Nephron progenitor cell (in vitro differentiated cells): ENCODE measurements around the gene DCAF11.
A peak's percentile ranks its signal among the peaks of the same experiment; 100 is the strongest.

Experiments used
- DNase-seq: peaks from one replicate; pipeline ENCODE4 v3.0.0; 2021
- H3K27ac Mint-ChIP-seq: 2 replicates; pipeline ENCODE4 v1.8.0; 2021; ENCODE audit warnings: mild to moderate bottlenecking, moderate library complexity, mixed read lengths
- H3K27me3 Mint-ChIP-seq: 2 replicates; pipeline ENCODE4 v1.8.0; 2021; ENCODE audit warnings: mild to moderate bottlenecking, low read depth, mixed read lengths; ENCODE audit not compliant: poor library complexity
- H3K36me3 Mint-ChIP-seq: 2 replicates; pipeline ENCODE4 v1.8.0; 2021; ENCODE audit warnings: low read depth, mixed read lengths
- H3K4me1 Mint-ChIP-seq: 2 replicates; pipeline ENCODE4 v1.8.0; 2021; ENCODE audit warnings: mixed read lengths
- H3K4me3 Mint-ChIP-seq: 2 replicates; pipeline ENCODE4 v1.8.0; 2021; ENCODE audit warnings: mild to moderate bottlenecking, moderate library complexity, mixed read lengths
- H3K9me3 Mint-ChIP-seq: 2 replicates; pipeline ENCODE4 v1.8.0; 2021; ENCODE audit warnings: mild to moderate bottlenecking, moderate library complexity, mixed read lengths
- TF ChIP-seq, protein P1 (sequence below): fragments of 200-600 bp; sonication (generic); IDR thresholded peaks from 2 replicates; pipeline ENCODE4 v1.5.0; 2021; ENCODE audit warnings: antibody characterized with exemption

The DCAF11 gene

DNA sequence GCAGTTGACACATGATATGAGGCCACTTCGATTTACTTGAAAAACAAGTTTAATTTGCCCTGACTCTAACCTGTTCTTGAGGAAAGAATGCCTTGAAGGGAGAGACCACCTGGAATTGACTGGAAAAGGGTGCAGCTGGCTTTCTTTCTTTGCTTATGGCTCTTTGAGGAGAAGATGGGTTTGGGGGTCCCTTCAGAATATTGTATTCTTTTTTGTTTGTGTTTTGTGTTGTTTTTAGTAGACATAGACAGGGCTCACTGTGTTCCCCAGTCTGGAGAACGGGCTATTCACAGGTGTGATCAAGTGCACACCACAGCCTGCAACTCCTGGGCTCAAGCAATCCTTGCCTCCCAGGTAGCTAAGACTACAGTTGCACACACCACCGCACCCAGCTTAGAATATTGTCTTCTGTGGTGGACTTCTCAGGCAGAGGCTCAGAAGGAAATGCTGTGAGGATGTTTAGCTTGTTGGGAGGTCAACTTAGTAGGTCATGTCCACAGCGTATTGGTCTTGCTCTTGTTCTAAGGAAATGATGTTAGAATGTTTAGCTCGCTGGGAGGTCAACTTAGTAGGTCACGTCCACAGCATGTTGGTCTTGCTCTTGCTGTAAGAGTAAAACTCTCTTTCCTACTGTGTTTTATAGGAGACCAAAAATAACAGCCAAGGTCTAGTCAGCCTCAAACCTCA is 1.7 kb downstream of the DCAF11 start:
- Mint-ChIP-seq H3K27me3 (peaks cover 10% of the 10 kb centered on the region), H3K4me1 (peaks cover 17% of the 10 kb centered on the region), H3K27ac (no peak overlapping the region), H3K36me3 (peaks cover 40% of the 10 kb centered on the region), H3K4me3 (peak overlapping the region; percentile 98), H3K9me3 (no peaks in the 10 kb centered on the region)
- TF ChIP-seq, protein P1, sequence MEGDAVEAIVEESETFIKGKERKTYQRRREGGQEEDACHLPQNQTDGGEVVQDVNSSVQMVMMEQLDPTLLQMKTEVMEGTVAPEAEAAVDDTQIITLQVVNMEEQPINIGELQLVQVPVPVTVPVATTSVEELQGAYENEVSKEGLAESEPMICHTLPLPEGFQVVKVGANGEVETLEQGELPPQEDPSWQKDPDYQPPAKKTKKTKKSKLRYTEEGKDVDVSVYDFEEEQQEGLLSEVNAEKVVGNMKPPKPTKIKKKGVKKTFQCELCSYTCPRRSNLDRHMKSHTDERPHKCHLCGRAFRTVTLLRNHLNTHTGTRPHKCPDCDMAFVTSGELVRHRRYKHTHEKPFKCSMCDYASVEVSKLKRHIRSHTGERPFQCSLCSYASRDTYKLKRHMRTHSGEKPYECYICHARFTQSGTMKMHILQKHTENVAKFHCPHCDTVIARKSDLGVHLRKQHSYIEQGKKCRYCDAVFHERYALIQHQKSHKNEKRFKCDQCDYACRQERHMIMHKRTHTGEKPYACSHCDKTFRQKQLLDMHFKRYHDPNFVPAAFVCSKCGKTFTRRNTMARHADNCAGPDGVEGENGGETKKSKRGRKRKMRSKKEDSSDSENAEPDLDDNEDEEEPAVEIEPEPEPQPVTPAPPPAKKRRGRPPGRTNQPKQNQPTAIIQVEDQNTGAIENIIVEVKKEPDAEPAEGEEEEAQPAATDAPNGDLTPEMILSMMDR = no peak
- DNase-seq = no peak

DNA sequence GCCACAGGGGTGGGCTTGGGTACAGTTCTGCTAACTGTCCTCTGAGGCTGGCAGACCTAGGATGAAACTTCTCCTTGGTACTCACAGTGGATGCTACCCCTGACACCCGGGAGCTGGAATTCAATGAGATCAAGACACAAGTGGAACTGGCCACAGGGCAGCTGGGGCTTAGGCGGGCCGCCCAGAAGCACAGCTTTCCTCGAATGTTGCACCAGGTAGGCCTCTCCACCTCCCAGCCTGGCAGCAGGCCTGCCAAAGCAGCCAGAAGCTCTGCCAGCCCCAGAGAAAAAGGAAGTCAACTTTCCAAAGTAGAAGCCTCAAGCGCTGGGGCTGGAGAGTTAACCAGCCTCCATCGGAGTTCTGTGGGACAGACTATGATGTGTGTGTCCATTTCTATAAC is 2.6 kb downstream of the DCAF11 start:
- no peak overlapping the region for H3K27ac Mint-ChIP-seq
- TF ChIP-seq, protein P1 = no peak
- no peak overlapping the region for H3K4me3 Mint-ChIP-seq
- no peaks in the 10 kb centered on the region for H3K9me3 Mint-ChIP-seq
- peaks cover 17% of the 10 kb centered on the region for H3K4me1 Mint-ChIP-seq
- H3K36me3 Mint-ChIP-seq = peaks cover 45% of the 10 kb centered on the region
- no peak for DNase-seq
- peaks cover 14% of the 10 kb centered on the region for H3K27me3 Mint-ChIP-seq

DNA sequence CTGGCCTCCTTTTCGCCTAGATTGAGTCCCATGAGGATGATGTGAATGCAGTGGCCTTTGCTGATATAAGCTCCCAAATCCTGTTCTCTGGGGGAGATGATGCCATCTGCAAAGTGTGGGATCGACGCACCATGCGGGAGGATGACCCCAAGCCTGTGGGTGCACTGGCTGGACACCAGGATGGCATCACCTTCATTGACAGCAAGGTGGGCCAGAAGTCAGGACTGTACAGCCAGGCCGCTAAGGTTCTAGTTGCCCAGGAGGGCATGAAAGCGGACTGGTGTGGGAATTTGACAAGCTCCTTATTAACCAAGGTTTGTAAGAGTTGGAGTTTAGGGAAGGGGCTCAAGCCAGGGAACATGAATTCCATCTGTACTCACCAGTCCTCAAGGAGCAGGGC is 5.1 kb downstream of the DCAF11 start:
- peaks cover 14% of the 10 kb centered on the region for H3K27me3 Mint-ChIP-seq
- peaks cover 17% of the 10 kb centered on the region for H3K4me1 Mint-ChIP-seq
- H3K4me3 Mint-ChIP-seq = no peak overlapping the region
- TF ChIP-seq, protein P1 = no peak
- no peak for DNase-seq
- H3K27ac Mint-ChIP-seq = no peak overlapping the region
- peaks cover 51% of the 10 kb centered on the region for H3K36me3 Mint-ChIP-seq
- no peaks in the 10 kb centered on the region for H3K9me3 Mint-ChIP-seq

DNA sequence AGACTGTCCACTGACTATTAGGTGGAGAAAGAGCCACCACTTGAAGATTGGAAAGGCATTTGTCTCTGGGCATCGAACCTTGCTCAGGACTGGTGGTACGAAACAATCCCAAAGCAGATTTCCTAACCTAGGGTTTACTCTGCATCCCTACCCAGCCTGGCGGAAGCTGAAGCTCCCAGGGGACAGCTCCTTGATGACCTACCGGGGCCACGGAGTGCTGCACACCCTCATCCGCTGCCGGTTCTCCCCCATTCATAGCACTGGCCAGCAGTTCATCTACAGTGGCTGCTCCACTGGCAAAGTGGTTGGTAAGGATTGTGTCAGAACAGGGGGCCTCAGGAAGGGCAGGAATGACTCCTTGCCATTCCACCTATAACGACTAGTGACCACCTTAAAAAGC is 6.6 kb downstream of the DCAF11 start:
- H3K4me3 Mint-ChIP-seq = no peak overlapping the region
- DNase-seq = no peak
- peaks cover 5% of the 10 kb centered on the region for H3K4me1 Mint-ChIP-seq
- H3K27me3 Mint-ChIP-seq = peaks cover 4% of the 10 kb centered on the region
- no peak overlapping the region for H3K27ac Mint-ChIP-seq
- H3K9me3 Mint-ChIP-seq = no peaks in the 10 kb centered on the region
- TF ChIP-seq, protein P1 = no peak
- H3K36me3 Mint-ChIP-seq = peaks cover 56% of the 10 kb centered on the region

DNA sequence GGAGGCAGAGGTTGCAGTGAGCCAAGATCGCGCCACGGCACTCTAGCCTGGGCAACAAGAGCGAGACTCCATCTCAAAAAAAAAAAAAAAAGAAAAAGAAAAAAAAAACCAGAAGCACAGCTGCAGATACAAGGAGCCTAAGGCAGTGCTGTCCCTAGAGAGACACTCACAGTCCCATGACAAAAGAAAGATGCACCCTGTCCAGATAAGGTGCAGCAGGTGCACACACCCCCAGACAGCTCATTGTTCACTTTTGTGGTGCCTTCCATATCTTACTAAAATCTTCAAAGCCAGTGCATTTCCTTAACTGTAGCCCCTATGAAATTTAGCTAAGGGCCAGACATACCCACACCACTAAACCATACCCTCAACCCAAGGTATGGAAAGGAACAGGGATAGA is 7.8 kb downstream of the DCAF11 start:
- Mint-ChIP-seq H3K9me3 (no peaks in the 10 kb centered on the region), H3K4me1 (no peaks in the 10 kb centered on the region), H3K27me3 (peaks cover 4% of the 10 kb centered on the region), H3K4me3 (no peak overlapping the region), H3K27ac (no peak overlapping the region), H3K36me3 (peaks cover 47% of the 10 kb centered on the region)
- DNase-seq = no peak
- TF ChIP-seq, protein P1 = no peak

DNA sequence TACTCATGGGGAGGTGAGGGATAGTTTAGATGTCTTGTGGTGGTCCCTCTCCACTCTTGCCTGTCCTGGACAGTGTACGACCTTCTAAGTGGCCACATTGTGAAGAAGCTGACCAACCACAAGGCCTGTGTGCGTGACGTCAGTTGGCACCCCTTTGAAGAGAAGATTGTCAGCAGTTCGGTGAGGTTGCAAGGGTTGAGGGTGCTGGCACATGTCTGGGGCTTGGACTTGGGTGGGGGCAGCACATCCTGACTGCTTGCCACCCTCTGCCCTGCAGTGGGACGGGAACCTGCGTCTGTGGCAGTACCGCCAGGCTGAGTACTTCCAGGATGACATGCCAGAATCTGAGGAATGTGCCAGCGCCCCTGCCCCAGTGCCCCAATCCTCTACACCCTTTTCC is 8.3 kb downstream of the DCAF11 start:
- Mint-ChIP-seq H3K36me3 (peaks cover 42% of the 10 kb centered on the region), H3K4me3 (no peak overlapping the region), H3K4me1 (no peaks in the 10 kb centered on the region), H3K27ac (no peak overlapping the region), H3K9me3 (no peaks in the 10 kb centered on the region), H3K27me3 (peaks cover 4% of the 10 kb centered on the region)
- no peak for DNase-seq
- TF ChIP-seq, protein P1 = no peak
